Measurements from ENCODE around the gene RBM17. TPM values are rescaled to one million over a fixed set of nuclear protein-coding genes. Genes with fewer than 3 reads are reported as not detected.
A peak's percentile ranks its signal among the peaks of the same experiment; 100 is the strongest.

The RBM17 gene
- total and polyA plus RNA-seq, 11 donors, result 29.2 to 83.9 (median 60.6) TPM

DNA sequence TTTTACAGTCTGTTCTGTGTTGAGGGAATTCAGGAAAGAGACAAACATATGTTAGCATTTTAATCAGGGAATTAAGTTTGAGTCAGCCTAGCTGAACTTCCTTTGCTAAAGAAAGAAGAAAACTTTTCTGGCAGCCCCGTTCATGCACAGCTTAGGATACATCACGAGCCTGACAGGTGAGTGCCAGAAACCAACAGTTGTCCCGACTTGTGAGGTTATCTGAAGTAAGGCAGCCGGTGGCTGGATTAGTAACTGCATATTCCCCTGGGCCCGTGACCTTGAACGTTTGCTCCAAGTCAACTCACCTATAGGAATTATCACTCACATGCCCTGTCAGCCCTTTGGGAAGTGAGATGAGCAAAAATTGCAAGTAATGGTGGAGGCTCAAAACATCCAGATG, 24.1 kb downstream of the RBM17 start:
- Histone ChIP-seq H3K9me3 (no peaks in the 10 kb centered on the region), H3K27me3 (no peaks in the 10 kb centered on the region), H3K4me3 (no peak overlapping the region), H3K36me3 (peaks cover 0 to 92% (median 81%) of the 10 kb centered on the region in 9 donors), H3K27ac (peak overlapping the region in 5 of 12 donors; percentile 13 to 28 (median 21)), H3K4me1 (peaks cover 0 to 54% (median 13%) of the 10 kb centered on the region in 12 donors)
- ATAC-seq (peak in 2 of 4 donors; percentile 27 to 50), DNase-seq (no peak)
- TF ChIP-seq, protein P1, sequence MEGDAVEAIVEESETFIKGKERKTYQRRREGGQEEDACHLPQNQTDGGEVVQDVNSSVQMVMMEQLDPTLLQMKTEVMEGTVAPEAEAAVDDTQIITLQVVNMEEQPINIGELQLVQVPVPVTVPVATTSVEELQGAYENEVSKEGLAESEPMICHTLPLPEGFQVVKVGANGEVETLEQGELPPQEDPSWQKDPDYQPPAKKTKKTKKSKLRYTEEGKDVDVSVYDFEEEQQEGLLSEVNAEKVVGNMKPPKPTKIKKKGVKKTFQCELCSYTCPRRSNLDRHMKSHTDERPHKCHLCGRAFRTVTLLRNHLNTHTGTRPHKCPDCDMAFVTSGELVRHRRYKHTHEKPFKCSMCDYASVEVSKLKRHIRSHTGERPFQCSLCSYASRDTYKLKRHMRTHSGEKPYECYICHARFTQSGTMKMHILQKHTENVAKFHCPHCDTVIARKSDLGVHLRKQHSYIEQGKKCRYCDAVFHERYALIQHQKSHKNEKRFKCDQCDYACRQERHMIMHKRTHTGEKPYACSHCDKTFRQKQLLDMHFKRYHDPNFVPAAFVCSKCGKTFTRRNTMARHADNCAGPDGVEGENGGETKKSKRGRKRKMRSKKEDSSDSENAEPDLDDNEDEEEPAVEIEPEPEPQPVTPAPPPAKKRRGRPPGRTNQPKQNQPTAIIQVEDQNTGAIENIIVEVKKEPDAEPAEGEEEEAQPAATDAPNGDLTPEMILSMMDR (IDR thresholded peaks at IDR 0.05), result no peak
- TF ChIP-seq POLR2A (IDR thresholded peaks at IDR 0.05), result no peak
- intact Hi-C loops (cut with DNase I), result loop anchor here in 8 of 10 donors (5.0 kb wide), 4 partner anchors 34 to 289 kb away; partner anchors contain the start of gene PFKFB3 (in 4 of the 8)
- 44 to 54% (median 52%) methylated on average over 6 of the region's 6 CpGs for WGBS, 4 donors

DNA sequence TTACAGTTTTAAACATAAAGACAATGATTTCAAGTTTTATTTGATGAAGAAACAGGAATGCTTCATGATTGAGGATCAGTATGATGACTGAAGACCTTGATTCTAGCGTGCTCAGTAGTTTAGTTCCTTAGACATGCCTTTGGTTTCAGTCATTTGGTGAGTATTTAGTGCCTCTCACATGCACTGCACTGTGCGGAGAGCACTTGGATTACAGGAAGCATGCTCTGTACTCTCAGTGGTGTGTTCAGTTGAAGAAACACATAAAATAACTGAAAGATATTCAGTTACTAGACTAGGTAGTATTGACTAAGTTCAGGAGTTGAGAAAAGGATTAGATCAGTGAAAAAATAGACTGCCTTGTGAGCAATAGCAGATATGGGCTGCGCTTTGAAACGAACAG, 25.5 kb downstream of the RBM17 start:
- Histone ChIP-seq H3K9me3 (no peaks in the 10 kb centered on the region), H3K27me3 (no peaks in the 10 kb centered on the region), H3K36me3 (peaks cover 0 to 79% (median 69%) of the 10 kb centered on the region in 9 donors), H3K27ac (peak overlapping the region in 11 of 12 donors; percentile 17 to 71 (median 57)), H3K4me3 (no peak overlapping the region), H3K4me1 (peaks cover 0 to 48% (median 13%) of the 10 kb centered on the region in 12 donors)
- intact Hi-C loops (cut with DNase I), result loop anchor here in 8 of 10 donors (5.0 kb wide), 4 partner anchors 33 to 288 kb away; partner anchors contain the start of gene PFKFB3 (in 4 of the 8)
- 86 to 91% (median 91%) methylated on average over 4 of the region's 4 CpGs for WGBS, 4 donors
- TF ChIP-seq, protein P1 (IDR thresholded peaks at IDR 0.05), result no peak
- TF ChIP-seq POLR2A (IDR thresholded peaks at IDR 0.05), result no peak
- DNase-seq, result no peak
- ATAC-seq, result no peak

DNA sequence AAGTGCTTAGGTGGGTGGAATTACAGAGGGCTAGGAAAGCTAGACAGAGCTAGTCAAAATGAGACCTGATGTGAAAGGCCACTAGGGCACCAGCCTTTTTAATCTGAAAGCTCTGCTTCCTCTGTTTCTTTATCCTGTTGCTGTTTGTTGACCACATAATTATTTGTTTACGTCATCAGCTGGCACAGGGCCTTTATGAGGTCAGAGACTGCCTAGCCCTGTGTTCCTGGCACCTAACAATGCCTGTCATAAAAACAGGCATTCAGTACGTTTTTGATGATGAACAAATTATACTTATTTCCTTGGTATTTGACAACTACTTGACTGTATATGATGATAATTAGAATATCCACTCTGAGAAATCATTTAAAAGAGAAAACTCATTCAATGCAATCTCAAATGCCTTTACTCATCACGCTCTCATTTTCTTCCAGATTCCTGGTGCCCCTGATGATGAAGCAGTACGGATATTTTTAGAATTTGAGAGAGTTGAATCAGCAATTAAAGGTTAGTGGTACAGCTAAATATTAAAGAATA, 26.0 kb downstream of the RBM17 start:
- H3K4me3 ChIP-seq, result no peak overlapping the region
- ATAC-seq (peak; percentile 40 to 62 (median 50)), DNase-seq (peak in 1 of 5 donors; percentile 48)
- H3K27ac ChIP-seq, result peak overlapping the region in 11 of 12 donors; percentile 17 to 71 (median 57)
- no peaks in the 10 kb centered on the region for H3K9me3 ChIP-seq
- TF ChIP-seq POLR2A (IDR thresholded peaks at IDR 0.05), result no peak
- TF ChIP-seq, protein P1 (IDR thresholded peaks at IDR 0.05), result peak in 1 of 12 donors; percentile 5
- WGBS, 4 donors, result 40 to 46% (median 45%) methylated on average over 4 of the region's 4 CpGs
- H3K36me3 ChIP-seq, result peaks cover 0 to 74% (median 64%) of the 10 kb centered on the region in 9 donors
- intact Hi-C loops (cut with DNase I), result loop anchor here in 8 of 10 donors (5.0 kb wide), 4 partner anchors 32 to 287 kb away; partner anchors contain the start of gene PFKFB3 (in 4 of the 8)
- no peaks in the 10 kb centered on the region for H3K27me3 ChIP-seq
- H3K4me1 ChIP-seq, result peaks cover 0 to 42% (median 13%) of the 10 kb centered on the region in 12 donors

DNA sequence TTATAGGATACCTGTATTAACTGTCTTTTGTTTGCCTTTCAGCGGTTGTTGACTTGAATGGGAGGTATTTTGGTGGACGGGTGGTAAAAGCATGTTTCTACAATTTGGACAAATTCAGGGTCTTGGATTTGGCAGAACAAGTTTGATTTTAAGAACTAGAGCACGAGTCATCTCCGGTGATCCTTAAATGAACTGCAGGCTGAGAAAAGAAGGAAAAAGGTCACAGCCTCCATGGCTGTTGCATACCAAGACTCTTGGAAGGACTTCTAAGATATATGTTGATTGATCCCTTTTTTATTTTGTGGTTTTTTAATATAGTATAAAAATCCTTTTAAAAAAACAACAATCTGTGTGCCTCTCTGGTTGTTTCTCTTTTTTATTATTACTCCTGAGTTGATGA, 26.6 kb downstream of the RBM17 start:
- H3K27ac ChIP-seq, result peak overlapping the region in 11 of 12 donors; percentile 17 to 71 (median 57)
- 84 to 93% (median 87%) methylated on average over 4 of the region's 4 CpGs for WGBS, 4 donors

More for the DNA sequence above, 26.6 kb downstream of the RBM17 start:
- intact Hi-C loops (cut with DNase I), result no loop called here
- H3K4me3 ChIP-seq, result no peak overlapping the region
- H3K9me3 ChIP-seq, result no peaks in the 10 kb centered on the region
- H3K4me1 ChIP-seq, result peaks cover 0 to 37% (median 13%) of the 10 kb centered on the region in 12 donors
- H3K27me3 ChIP-seq, result no peaks in the 10 kb centered on the region
- peaks cover 0 to 68% (median 58%) of the 10 kb centered on the region in 9 donors for H3K36me3 ChIP-seq
- DNase-seq (no peak), ATAC-seq (no peak)
- TF ChIP-seq, protein P1 (IDR thresholded peaks at IDR 0.05), result no peak
- no peak for TF ChIP-seq POLR2A (IDR thresholded peaks at IDR 0.05)

All from heart left ventricle (tissue), 16 donors.